Left lung (tissue), 10 donors: ENCODE data around the gene PSMB9. TPM values are rescaled to one million over a fixed set of nuclear protein-coding genes. Genes with fewer than 3 reads are reported as not detected.
A peak's percentile ranks its signal among the peaks of the same experiment; 100 is the strongest.

Source experiments
- ATAC-seq: fragments of 200-7000 bp; cut with Tn5 transposase; one replicate; pipeline ENCODE4 v1.9.1; 2020; ENCODE audit warnings: moderate library complexity
- DNase-seq, 4 donors: peaks; one replicate each; pipeline ENCODE4 v3.0.0-alpha.2; 2013 to 2020
- H3K27ac ChIP-seq, 2 donors: fragments of 200-600 bp; sonication (generic) in 1 of 2; one replicate each; pipeline versions ENCODE4 v1.5.0 to v1.8.0; 2020 to 2021
- H3K27me3 ChIP-seq, 2 donors: fragments of 200-600 bp; sonication (generic) in 1 of 2; one replicate each; pipeline versions ENCODE4 v1.5.0 to v1.8.0; 2020 to 2021
- H3K36me3 ChIP-seq, 2 donors: fragments of 200-600 bp; sonication (generic) in 1 of 2; one replicate each; pipeline versions ENCODE4 v1.5.0 to v1.8.0; 2020 to 2021
- H3K4me1 ChIP-seq, 2 donors: fragments of 200-600 bp; one replicate each; pipeline ENCODE4 v1.8.0; 2021
- H3K4me3 ChIP-seq, 2 donors: fragments of 200-600 bp; sonication (generic) in 1 of 2; one replicate each; pipeline versions ENCODE4 v1.5.0 to v1.8.0; 2020 to 2021; ENCODE audit warnings: mild to moderate bottlenecking in 1 of 2
- H3K9me3 ChIP-seq, 2 donors: fragments of 200-600 bp; sonication (generic) in 1 of 2; one replicate each; pipeline versions ENCODE4 v1.5.0 to v1.8.0; 2020 to 2021
- CTCF ChIP-seq, 2 donors: fragments of 200-600 bp; sonication (generic) in 1 of 2; IDR thresholded peaks; one replicate each; pipeline versions ENCODE4 v1.5.0 to v1.8.0; 2021; ENCODE audit warnings: antibody characterized with exemption in 2 of 2
- intact Hi-C, 2 donors: fragments of 100-400 bp; cut with DNase I; formaldehyde crosslinking; loops; one replicate each; pipeline versions ENCODE4 v1.11.2 to v1.14.2; 2022
- polyA plus RNA-seq, 6 donors: library from polyadenylated mRNA; unstranded; fragments of 120-200 nt; gene quantifications; one replicate each; pipeline ENCODE4 v1.2.1, GENCODE V29; 2013; ENCODE audit not compliant: insufficient read length in 6 of 6
- total RNA-seq, 2 donors: library from RNA; stranded (reverse); fragmentation: NEBNext Ultra II Directional; extraction: Animal tissue kit (Norgen Biotek cat#: 25700); gene quantifications; one replicate each; pipeline ENCODE4 v1.2.1, GENCODE V29; 2021
- donor health status: DM: no; HTN: yes; CAD: no.
- donor health status: DM: no; HTN: no; CAD: no.

Gene PSMB9
- total and polyA plus RNA-seq, 8 donors, result 12.9 to 67.9 (median 15.9) TPM

- DNase-seq (no peak), ATAC-seq (no peak)
- TF ChIP-seq CTCF (IDR thresholded peaks at IDR 0.05), result no peak
- H3K27me3 ChIP-seq, result no peaks in the 10 kb centered on the region
- H3K4me3 ChIP-seq, result peak overlapping the region in 1 of 2 donors; percentile 94
- H3K9me3 ChIP-seq, result no peaks in the 10 kb centered on the region
- H3K27ac ChIP-seq, result no peak overlapping the region
- H3K4me1 ChIP-seq, result peaks cover 11 to 79% of the 10 kb centered on the region in 2 donors
- intact Hi-C loops, result no loop called here
- H3K36me3 ChIP-seq, result peaks cover 0 to 62% of the 10 kb centered on the region in 2 donors
Observed at GRCh38 chr6:32851025-32851424, 3.0 kb upstream of the PSMB9 start.

GRCh38 chr6:32852018-32852843 is 1.8 kb upstream of the PSMB9 start:
- ATAC-seq (peak; percentile 2), DNase-seq (peak in 2 of 4 donors; percentile 57 to 87)
- H3K4me1 ChIP-seq, result peaks cover 11 to 74% of the 10 kb centered on the region in 2 donors
- peak overlapping the region; percentile 86 to 94 for H3K4me3 ChIP-seq
- no peak for TF ChIP-seq CTCF (IDR thresholded peaks at IDR 0.05)
- H3K9me3 ChIP-seq, result no peaks in the 10 kb centered on the region
- H3K27me3 ChIP-seq, result no peaks in the 10 kb centered on the region
- peak overlapping the region; percentile 98 to 99 for H3K27ac ChIP-seq
- H3K36me3 ChIP-seq, result peaks cover 0 to 62% of the 10 kb centered on the region in 2 donors
- intact Hi-C loops, result no loop called here

GRCh38 chr6:32852844-32853540 is 1.0 kb upstream of the PSMB9 start:
- TF ChIP-seq CTCF (IDR thresholded peaks at IDR 0.05), result no peak
- no peaks in the 10 kb centered on the region for H3K9me3 ChIP-seq
- H3K36me3 ChIP-seq, result peaks cover 2 to 62% of the 10 kb centered on the region in 2 donors
- DNase-seq (peak; percentile 38 to 87 (median 46)), ATAC-seq (peak; percentile 43)
- intact Hi-C loops, result no loop called here
- H3K4me3 ChIP-seq, result peak overlapping the region; percentile 86 to 94
- peaks cover 11 to 73% of the 10 kb centered on the region in 2 donors for H3K4me1 ChIP-seq
- H3K27ac ChIP-seq, result peak overlapping the region; percentile 98 to 99
- H3K27me3 ChIP-seq, result no peaks in the 10 kb centered on the region

- ATAC-seq (peak; percentile 46), DNase-seq (peak in 2 of 4 donors; percentile 57 to 66)
- no peaks in the 10 kb centered on the region for H3K9me3 ChIP-seq
- H3K36me3 ChIP-seq, result peaks cover 3 to 62% of the 10 kb centered on the region in 2 donors
- TF ChIP-seq CTCF (IDR thresholded peaks at IDR 0.05), result no peak
- peak overlapping the region; percentile 86 to 94 for H3K4me3 ChIP-seq
- peaks cover 11 to 64% of the 10 kb centered on the region in 2 donors for H3K4me1 ChIP-seq
- no peaks in the 10 kb centered on the region for H3K27me3 ChIP-seq
- intact Hi-C loops, result no loop called here
- H3K27ac ChIP-seq, result peak overlapping the region; percentile 98 to 99
Observed at GRCh38 chr6:32854376-32855178, 585 bp downstream of the PSMB9 start.
